ENCODE results near the gene SIN3B.

The SIN3B gene, protein sequence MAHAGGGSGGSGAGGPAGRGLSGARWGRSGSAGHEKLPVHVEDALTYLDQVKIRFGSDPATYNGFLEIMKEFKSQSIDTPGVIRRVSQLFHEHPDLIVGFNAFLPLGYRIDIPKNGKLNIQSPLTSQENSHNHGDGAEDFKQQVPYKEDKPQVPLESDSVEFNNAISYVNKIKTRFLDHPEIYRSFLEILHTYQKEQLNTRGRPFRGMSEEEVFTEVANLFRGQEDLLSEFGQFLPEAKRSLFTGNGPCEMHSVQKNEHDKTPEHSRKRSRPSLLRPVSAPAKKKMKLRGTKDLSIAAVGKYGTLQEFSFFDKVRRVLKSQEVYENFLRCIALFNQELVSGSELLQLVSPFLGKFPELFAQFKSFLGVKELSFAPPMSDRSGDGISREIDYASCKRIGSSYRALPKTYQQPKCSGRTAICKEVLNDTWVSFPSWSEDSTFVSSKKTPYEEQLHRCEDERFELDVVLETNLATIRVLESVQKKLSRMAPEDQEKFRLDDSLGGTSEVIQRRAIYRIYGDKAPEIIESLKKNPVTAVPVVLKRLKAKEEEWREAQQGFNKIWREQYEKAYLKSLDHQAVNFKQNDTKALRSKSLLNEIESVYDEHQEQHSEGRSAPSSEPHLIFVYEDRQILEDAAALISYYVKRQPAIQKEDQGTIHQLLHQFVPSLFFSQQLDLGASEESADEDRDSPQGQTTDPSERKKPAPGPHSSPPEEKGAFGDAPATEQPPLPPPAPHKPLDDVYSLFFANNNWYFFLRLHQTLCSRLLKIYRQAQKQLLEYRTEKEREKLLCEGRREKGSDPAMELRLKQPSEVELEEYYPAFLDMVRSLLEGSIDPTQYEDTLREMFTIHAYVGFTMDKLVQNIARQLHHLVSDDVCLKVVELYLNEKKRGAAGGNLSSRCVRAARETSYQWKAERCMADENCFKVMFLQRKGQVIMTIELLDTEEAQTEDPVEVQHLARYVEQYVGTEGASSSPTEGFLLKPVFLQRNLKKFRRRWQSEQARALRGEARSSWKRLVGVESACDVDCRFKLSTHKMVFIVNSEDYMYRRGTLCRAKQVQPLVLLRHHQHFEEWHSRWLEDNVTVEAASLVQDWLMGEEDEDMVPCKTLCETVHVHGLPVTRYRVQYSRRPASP

DNA sequence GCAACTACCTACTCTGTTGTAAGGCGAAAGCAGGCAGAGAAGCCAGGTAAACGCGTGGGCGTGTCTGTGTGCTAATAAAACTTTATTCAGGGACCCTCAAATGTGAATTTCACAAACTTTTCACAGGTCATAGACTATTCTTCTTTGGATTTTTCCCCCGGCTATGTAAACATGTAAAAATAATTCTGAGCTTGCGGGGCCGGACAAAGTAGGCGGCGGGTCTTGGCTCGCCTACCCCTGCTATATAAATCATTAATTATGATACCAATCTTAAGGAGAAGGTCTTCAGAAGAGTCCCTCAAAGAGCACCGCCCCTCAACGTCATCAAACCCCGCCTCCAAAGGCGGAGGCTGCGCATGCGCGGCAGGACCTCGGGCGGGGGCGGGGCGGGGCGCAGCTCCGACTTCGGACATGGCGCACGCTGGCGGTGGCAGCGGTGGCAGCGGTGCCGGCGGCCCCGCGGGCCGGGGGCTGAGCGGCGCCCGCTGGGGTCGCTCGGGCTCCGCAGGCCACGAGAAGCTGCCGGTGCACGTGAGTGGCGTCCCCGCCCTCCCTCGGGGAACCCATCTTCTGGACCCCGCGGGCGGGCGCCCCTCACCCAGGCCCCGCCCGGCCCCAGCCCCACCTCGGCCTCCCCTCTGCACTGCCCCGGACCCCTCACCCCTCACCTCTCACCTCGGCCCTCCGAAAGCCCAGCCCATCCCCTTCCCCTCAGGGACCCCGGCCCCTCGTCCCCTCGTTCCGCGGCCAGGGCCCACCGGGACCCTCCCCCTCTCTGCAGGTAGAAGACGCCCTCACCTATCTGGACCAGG lies at the start of gene SIN3B:
Gene SIN3B (plus strand): TSS at position 389 of the 812 bp plus-strand sequence. CDS start 23 bp downstream, at position 412.
- TF ChIP-seq, protein P1, sequence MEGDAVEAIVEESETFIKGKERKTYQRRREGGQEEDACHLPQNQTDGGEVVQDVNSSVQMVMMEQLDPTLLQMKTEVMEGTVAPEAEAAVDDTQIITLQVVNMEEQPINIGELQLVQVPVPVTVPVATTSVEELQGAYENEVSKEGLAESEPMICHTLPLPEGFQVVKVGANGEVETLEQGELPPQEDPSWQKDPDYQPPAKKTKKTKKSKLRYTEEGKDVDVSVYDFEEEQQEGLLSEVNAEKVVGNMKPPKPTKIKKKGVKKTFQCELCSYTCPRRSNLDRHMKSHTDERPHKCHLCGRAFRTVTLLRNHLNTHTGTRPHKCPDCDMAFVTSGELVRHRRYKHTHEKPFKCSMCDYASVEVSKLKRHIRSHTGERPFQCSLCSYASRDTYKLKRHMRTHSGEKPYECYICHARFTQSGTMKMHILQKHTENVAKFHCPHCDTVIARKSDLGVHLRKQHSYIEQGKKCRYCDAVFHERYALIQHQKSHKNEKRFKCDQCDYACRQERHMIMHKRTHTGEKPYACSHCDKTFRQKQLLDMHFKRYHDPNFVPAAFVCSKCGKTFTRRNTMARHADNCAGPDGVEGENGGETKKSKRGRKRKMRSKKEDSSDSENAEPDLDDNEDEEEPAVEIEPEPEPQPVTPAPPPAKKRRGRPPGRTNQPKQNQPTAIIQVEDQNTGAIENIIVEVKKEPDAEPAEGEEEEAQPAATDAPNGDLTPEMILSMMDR (IDR thresholded peaks at IDR 0.05; ENCODE audit: low read depth, low read length, poor library complexity, severe bottlenecking): no peak
- no peak for TF ChIP-seq EZH2phosphoT487 (IDR thresholded peaks at IDR 0.05; ENCODE audit: borderline replicate concordance, low read length)

DNA sequence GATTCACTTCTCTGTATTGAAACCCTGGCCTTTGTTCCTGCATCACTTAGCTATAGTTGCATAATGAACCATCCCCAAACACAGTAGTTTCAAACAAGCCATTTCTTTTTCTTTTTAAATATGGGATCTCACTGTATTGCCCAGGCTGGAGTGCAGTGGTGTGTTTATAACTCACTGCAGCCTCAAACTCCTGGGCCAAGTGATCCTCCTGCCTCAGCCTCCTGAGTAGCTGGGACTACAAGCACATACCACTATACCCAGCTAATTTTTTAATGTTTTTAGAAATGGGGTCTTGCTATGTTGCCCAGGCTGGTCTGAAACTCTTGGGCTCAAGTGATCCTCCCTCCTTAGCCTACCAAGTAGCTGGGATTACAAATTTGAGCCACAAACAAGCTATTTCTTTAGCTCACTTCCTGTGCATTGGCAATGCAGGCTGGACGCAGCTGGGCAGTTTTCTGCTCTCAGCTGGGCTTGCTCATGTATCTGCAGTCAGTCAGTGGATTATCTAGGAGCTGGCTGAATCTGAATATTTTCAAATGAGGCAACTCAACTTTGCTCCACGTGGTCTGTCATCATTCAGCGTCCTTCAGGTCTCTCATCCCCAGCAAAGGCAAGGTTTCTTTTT lies 49.5 kb upstream of the SIN3B start:
- Histone ChIP-seq H3K27me3 (ENCODE audit: control insufficient read depth, low read length) (no peaks in the 10 kb centered on the region), H3F3A (ENCODE audit: control insufficient read depth, insufficient read depth) (no peaks in the 10 kb centered on the region), H3K4me1 (ENCODE audit: control insufficient read depth, low read length) (peaks cover 16% of the 10 kb centered on the region), H3K36me3 (ENCODE audit: control insufficient read depth, low read length) (no peaks in the 10 kb centered on the region), H3K9me3 (ENCODE audit: control insufficient read depth, insufficient read depth, low read length) (no peaks in the 10 kb centered on the region), H3K4me2 (ENCODE audit: low read length) (no peak overlapping the region), H3K79me2 (ENCODE audit: control insufficient read depth, low read length) (no peaks in the 10 kb centered on the region), H3K27ac (ENCODE audit: low read depth, low read length) (no peak overlapping the region), H3K9me2 (replicated peaks; ENCODE audit: control insufficient read depth, low read length) (no peaks in the 10 kb centered on the region), H3K4me3 (ENCODE audit: low read length) (no peak overlapping the region), H4K20me1 (ENCODE audit: control insufficient read depth, insufficient read depth, low read depth, low read length) (no peaks in the 10 kb centered on the region)
- TF ChIP-seq EZH2phosphoT487 (IDR thresholded peaks at IDR 0.05; ENCODE audit: borderline replicate concordance, low read length): no peak
- TF ChIP-seq, protein P1 (IDR thresholded peaks at IDR 0.05; ENCODE audit: low read depth, low read length, poor library complexity, severe bottlenecking): no peak

More for the DNA sequence above, at the start of gene SIN3B:
- H3K4me3 ChIP-seq (ENCODE audit: low read length): peak within 1 kb of the TSS; percentile 90
- H3K9me2 ChIP-seq (replicated peaks; ENCODE audit: control insufficient read depth, low read length): no peaks in the 10 kb centered on the region
- peak within 1 kb of the TSS; percentile 17 for H3K27ac ChIP-seq (ENCODE audit: low read depth, low read length)
- peaks cover 41% of the 10 kb centered on the region for H3K36me3 ChIP-seq (ENCODE audit: control insufficient read depth, low read length)
- no peaks in the 10 kb centered on the region for H4K20me1 ChIP-seq (ENCODE audit: control insufficient read depth, insufficient read depth, low read depth, low read length)
- peaks cover 8% of the 10 kb centered on the region for H3K27me3 ChIP-seq (ENCODE audit: control insufficient read depth, low read length)
- no peaks in the 10 kb centered on the region for H3K9me3 ChIP-seq (ENCODE audit: control insufficient read depth, insufficient read depth, low read length)
- peak within 1 kb of the TSS; percentile 85 for H3K4me2 ChIP-seq (ENCODE audit: low read length)
- peaks cover 28% of the 10 kb centered on the region for H3K79me2 ChIP-seq (ENCODE audit: control insufficient read depth, low read length)
- H3F3A ChIP-seq (ENCODE audit: control insufficient read depth, insufficient read depth): peaks cover 13% of the 10 kb centered on the region
- H3K4me1 ChIP-seq (ENCODE audit: control insufficient read depth, low read length): peaks cover 42% of the 10 kb centered on the region

DNA sequence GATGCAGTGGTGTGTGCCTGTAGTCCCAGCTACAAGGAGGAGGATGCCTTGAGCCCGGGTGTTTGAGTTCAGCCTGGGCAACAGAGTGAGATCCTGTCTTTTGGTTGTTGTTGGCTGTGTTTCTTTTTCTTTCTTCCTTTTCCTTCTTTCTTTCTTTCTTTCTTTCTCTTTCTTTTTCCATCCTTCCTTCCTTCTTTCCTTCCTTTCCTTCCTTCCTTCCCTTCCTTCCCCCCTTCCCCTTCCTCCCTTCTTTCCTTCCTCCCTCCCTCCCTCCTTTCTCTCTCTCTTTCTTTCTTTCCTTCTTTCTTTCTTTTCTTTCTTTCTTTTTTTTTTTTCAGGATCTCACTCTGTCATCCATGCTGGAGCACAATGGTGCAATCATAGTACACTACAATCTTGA lies 46.5 kb upstream of the SIN3B start:
- Histone ChIP-seq H3K4me1 (ENCODE audit: control insufficient read depth, low read length) (peaks cover 16% of the 10 kb centered on the region), H3K9me2 (replicated peaks; ENCODE audit: control insufficient read depth, low read length) (no peaks in the 10 kb centered on the region), H3K79me2 (ENCODE audit: control insufficient read depth, low read length) (no peaks in the 10 kb centered on the region), H3K27me3 (ENCODE audit: control insufficient read depth, low read length) (no peaks in the 10 kb centered on the region), H3K36me3 (ENCODE audit: control insufficient read depth, low read length) (no peaks in the 10 kb centered on the region), H3F3A (ENCODE audit: control insufficient read depth, insufficient read depth) (no peaks in the 10 kb centered on the region), H3K4me3 (ENCODE audit: low read length) (no peak overlapping the region), H3K27ac (ENCODE audit: low read depth, low read length) (no peak overlapping the region), H3K9me3 (ENCODE audit: control insufficient read depth, insufficient read depth, low read length) (no peaks in the 10 kb centered on the region), H4K20me1 (ENCODE audit: control insufficient read depth, insufficient read depth, low read depth, low read length) (no peaks in the 10 kb centered on the region), H3K4me2 (ENCODE audit: low read length) (no peak overlapping the region)
- TF ChIP-seq EZH2phosphoT487 (IDR thresholded peaks at IDR 0.05; ENCODE audit: borderline replicate concordance, low read length): no peak
- TF ChIP-seq, protein P1 (IDR thresholded peaks at IDR 0.05; ENCODE audit: low read depth, low read length, poor library complexity, severe bottlenecking): no peak
